ENCODE data around the gene EPAS1. TPM values are rescaled to one million over a fixed set of nuclear protein-coding genes. Genes with fewer than 3 reads are reported as not detected.
A peak's percentile ranks its signal among the peaks of the same experiment; 100 is the strongest.

The EPAS1 gene
- total RNA-seq, 2 donors from 2014 or later: 58.4 to 162 TPM

DNA sequence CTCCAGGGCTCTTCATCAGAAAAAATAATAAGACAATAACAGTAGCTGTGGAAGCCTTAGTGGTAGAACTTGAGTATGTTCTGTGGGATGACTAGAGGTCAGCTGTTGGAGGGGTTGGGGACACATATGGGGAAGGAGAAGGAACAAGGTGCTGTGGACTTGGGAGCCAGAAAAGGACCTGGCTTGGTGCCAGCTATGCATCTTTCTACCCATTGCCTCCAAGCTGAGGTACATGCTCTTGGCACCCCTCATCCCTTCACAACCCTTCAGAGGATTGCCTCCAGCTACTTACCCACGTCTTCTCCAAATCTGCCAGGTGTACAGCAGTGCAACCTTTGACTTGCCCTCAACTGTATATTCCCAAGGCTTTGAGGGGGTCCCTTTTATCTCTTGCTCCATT is 15.3 kb upstream of the EPAS1 start:
- ATAC-seq: no peak
- no peak overlapping the region for H3K4me3 ChIP-seq
- no peaks in the 10 kb centered on the region for H3K36me3 ChIP-seq (replicated peaks in 1 of 2; ENCODE audit: insufficient read depth in 1 of 2, low read depth in 2 of 2)
- WGBS, 2 donors: 81 to 91% methylated on average over 1 of the region's 1 CpG
- DNase-seq: no peak
- no peaks in the 10 kb centered on the region for H3K27me3 ChIP-seq
- peaks cover 8% of the 10 kb centered on the region for H3K4me1 ChIP-seq
- intact Hi-C loops (cut with DNase I): no loop called here
- H3K27ac ChIP-seq: no peak overlapping the region
- H3K9me3 ChIP-seq: no peaks in the 10 kb centered on the region
- no peak for TF ChIP-seq POLR2A (IDR thresholded peaks at IDR 0.05)
- TF ChIP-seq, protein P1, sequence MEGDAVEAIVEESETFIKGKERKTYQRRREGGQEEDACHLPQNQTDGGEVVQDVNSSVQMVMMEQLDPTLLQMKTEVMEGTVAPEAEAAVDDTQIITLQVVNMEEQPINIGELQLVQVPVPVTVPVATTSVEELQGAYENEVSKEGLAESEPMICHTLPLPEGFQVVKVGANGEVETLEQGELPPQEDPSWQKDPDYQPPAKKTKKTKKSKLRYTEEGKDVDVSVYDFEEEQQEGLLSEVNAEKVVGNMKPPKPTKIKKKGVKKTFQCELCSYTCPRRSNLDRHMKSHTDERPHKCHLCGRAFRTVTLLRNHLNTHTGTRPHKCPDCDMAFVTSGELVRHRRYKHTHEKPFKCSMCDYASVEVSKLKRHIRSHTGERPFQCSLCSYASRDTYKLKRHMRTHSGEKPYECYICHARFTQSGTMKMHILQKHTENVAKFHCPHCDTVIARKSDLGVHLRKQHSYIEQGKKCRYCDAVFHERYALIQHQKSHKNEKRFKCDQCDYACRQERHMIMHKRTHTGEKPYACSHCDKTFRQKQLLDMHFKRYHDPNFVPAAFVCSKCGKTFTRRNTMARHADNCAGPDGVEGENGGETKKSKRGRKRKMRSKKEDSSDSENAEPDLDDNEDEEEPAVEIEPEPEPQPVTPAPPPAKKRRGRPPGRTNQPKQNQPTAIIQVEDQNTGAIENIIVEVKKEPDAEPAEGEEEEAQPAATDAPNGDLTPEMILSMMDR (IDR thresholded peaks at IDR 0.05): no peak

DNA sequence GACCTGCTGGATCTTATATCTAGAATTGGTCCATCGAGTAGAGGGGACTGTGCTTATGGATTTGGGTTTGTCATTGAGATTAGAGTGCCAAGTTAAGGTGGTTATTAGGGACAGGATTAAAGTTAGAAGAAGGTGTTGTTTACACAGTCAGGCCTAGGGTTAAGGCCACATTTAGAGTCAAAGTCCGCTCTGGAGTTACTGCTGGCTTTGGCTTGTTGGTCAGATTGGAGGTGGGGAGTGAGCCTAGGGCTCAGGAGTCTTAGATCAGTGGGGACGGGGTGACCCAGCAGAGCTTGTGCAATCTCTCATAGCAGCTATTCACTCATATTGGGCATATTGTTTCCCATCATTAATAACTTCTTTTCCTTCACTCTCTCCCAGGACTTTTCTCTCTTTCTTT is 13.5 kb upstream of the EPAS1 start:
- TF ChIP-seq, protein P1 (IDR thresholded peaks at IDR 0.05): no peak
- no peak for TF ChIP-seq POLR2A (IDR thresholded peaks at IDR 0.05)
- no peaks in the 10 kb centered on the region for H3K9me3 ChIP-seq
- intact Hi-C loops (cut with DNase I): no loop called here
- H3K4me3 ChIP-seq: no peak overlapping the region
- no peaks in the 10 kb centered on the region for H3K36me3 ChIP-seq (replicated peaks in 1 of 2; ENCODE audit: insufficient read depth in 1 of 2, low read depth in 2 of 2)
- ATAC-seq: no peak
- peaks cover 16% of the 10 kb centered on the region for H3K4me1 ChIP-seq
- no peaks in the 10 kb centered on the region for H3K27me3 ChIP-seq
- no peak for DNase-seq
- WGBS, 2 donors: 63 to 81% methylated on average over 3 of the region's 3 CpGs
- H3K27ac ChIP-seq: no peak overlapping the region

DNA sequence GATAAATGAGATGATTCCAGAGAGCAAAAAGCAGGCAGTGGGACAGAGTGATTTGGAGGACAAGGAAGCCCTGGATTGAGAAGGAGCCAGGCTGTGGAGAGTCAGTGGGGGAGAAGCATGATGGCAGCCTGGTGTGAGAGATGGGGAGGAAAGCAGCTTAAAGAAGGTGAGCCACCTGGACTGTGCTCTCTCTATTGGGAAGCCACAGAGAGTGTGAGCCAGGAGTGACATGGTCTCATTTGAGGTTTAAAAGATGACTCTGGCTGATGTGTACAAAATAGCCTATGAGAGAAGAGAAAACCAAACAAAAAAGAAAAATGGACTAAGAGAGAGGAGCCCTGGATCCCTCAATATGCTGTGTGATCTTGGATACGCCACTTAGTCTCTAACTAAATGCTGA is 12.9 kb upstream of the EPAS1 start:
- H3K36me3 ChIP-seq (replicated peaks in 1 of 2; ENCODE audit: insufficient read depth in 1 of 2, low read depth in 2 of 2): no peaks in the 10 kb centered on the region
- H3K9me3 ChIP-seq: no peaks in the 10 kb centered on the region
- intact Hi-C loops (cut with DNase I): no loop called here
- H3K27ac ChIP-seq: no peak overlapping the region
- H3K27me3 ChIP-seq: no peaks in the 10 kb centered on the region
- peaks cover 16% of the 10 kb centered on the region for H3K4me1 ChIP-seq
- TF ChIP-seq, protein P1 (IDR thresholded peaks at IDR 0.05): no peak
- TF ChIP-seq POLR2A (IDR thresholded peaks at IDR 0.05): no peak
- 86 to 88% methylated on average over 1 of the region's 1 CpG for WGBS, 2 donors
- ATAC-seq (no peak), DNase-seq (no peak)
- no peak overlapping the region for H3K4me3 ChIP-seq

DNA sequence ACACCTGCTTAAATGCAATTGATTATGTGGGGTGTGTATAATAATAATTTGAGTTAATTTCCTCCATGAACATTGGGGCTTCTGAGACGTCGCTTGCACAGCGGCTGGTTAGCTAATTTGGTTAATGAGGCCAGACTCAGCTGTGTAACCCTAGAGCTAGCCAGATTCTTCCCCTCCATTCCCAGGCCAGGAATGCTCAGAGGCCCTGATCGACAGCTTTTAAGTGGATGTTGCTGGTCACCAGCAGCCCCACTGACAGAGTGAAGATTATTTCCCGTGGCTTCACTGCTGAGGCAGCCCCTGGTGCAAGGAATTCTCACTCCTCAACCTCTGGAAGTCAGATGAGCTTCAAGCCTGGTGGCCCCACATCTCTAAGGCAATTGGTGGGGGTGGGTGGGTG is 12.4 kb upstream of the EPAS1 start:
- DNase-seq (no peak), ATAC-seq (no peak)
- Histone ChIP-seq H3K27ac (no peak overlapping the region), H3K4me1 (peaks cover 16% of the 10 kb centered on the region), H3K9me3 (no peaks in the 10 kb centered on the region), H3K4me3 (no peak overlapping the region), H3K27me3 (no peaks in the 10 kb centered on the region), H3K36me3 (replicated peaks in 1 of 2; ENCODE audit: insufficient read depth in 1 of 2, low read depth in 2 of 2) (no peaks in the 10 kb centered on the region)
- WGBS, 2 donors: 63 to 73% methylated on average over 3 to 5 of the region's 5 CpGs
- intact Hi-C loops (cut with DNase I): no loop called here
- TF ChIP-seq POLR2A (IDR thresholded peaks at IDR 0.05): no peak
- TF ChIP-seq, protein P1 (IDR thresholded peaks at IDR 0.05): no peak

DNA sequence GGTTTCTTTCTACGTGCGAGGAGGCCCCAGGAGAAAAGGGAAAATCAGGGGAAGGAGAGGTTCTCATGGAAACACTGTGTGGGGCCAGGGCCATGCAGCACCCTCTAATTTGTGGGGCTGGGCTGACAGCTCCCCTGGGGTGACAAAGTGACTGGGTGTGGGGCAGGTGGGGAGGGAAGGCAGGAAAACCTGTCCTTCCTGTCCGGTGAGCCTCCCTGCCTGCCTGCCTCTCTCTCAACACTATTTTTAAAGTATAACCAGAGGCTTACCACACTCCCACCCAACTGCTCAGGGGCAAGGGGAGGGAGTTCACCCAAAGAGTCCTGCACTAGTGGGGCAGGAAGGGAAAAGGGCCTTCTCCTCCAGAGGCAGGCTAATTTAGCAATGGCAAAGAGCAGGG is 10.5 kb upstream of the EPAS1 start:
- Histone ChIP-seq H3K4me3 (no peak overlapping the region), H3K4me1 (peaks cover 16% of the 10 kb centered on the region), H3K27me3 (no peaks in the 10 kb centered on the region), H3K27ac (peak overlapping the region in 1 of 4 donors; percentile 16), H3K36me3 (replicated peaks in 1 of 2; ENCODE audit: insufficient read depth in 1 of 2, low read depth in 2 of 2) (no peaks in the 10 kb centered on the region), H3K9me3 (no peaks in the 10 kb centered on the region)
- TF ChIP-seq, protein P1 (IDR thresholded peaks at IDR 0.05): no peak
- no peak for TF ChIP-seq POLR2A (IDR thresholded peaks at IDR 0.05)
- intact Hi-C loops (cut with DNase I): no loop called here
- ATAC-seq (peak; percentile 64), DNase-seq (peak in 2 of 4 donors; percentile 51)
- WGBS, 2 donors: 83 to 85% methylated on average over 3 of the region's 3 CpGs
